ENCODE data around the gene CDH23.

GRCh38 chr10:71456631-71457030 is 59.9 kb downstream of the CDH23 start:
- TF ChIP-seq POLR2AphosphoS5 (IDR thresholded peaks at IDR 0.05; ENCODE audit: low read depth, low read length) (no peak), REST (IDR thresholded peaks at IDR 0.05; ENCODE audit: insufficient read depth in 1 of 2, low read depth in 2 of 2, low read length in 2 of 2) (no peak), SIN3A (IDR thresholded peaks at IDR 0.05; ENCODE audit: borderline replicate concordance, insufficient read depth, low read length) (no peak), TAF1 (IDR thresholded peaks at IDR 0.05; ENCODE audit: borderline replicate concordance, insufficient read depth, low read length) (no peak), FOXP2 (optimal IDR thresholded peaks at IDR 0.05; ENCODE audit: borderline replicate concordance, extremely low read depth, extremely low read length, insufficient read depth) (no peak)
